OCI-LY7 (cell line): ENCODE measurements around the gene PPP2R3A. TPM values are rescaled to one million over a fixed set of nuclear protein-coding genes. Genes with fewer than 3 reads are reported as not detected.
A peak's percentile ranks its signal among the peaks of the same experiment; 100 is the strongest.

Experiments
- BruUV-seq: library from RNA; stranded (reverse); fragments of 400-500 nt; replicated peaks from 2 replicates; lab custom pipeline; 2021; lab: Mats Ljungman, UMichigan
- CTCF ChIA-PET: fragments of 300-600 bp; sonication (Branson Sonifier 250); formaldehyde crosslinking; loops from one replicate; lab custom pipeline; 2022; ENCODE audit warnings: antibody characterized with exemption; ENCODE audit not compliant: unreplicated experiment; lab: Charles Lee
- POLR2A ChIA-PET: fragments of 300-600 bp; sonication (Branson Sonifier 250); formaldehyde crosslinking; loops from one replicate; lab custom pipeline; 2022; ENCODE audit warnings: antibody characterized with exemption; lab: Charles Lee
- DNase-seq: peaks from one replicate; pipeline ENCODE4 v3.0.0-alpha.2; 2015; ENCODE audit warnings: low spot score
- H2AFZ ChIP-seq: fragments of 200-600 bp; sonication (generic), shearing (Covaris generic); 2 replicates; pipeline ENCODE4 v1.6.1; 2014; ENCODE audit warnings: mild to moderate bottlenecking, antibody characterized with exemption, low read length, moderate library complexity
- H3K27ac ChIP-seq: fragments of 200-600 bp; sonication (generic); 2 replicates; pipeline ENCODE4 v1.5.1; 2014; ENCODE audit warnings: mixed run types, low read depth, mild to moderate bottlenecking, moderate library complexity, low read length, inconsistent platforms; ENCODE audit not compliant: poor library complexity, severe bottlenecking
- H3K36me3 ChIP-seq: fragments of 200-600 bp; sonication (generic); 2 replicates; pipeline ENCODE4 v1.6.1; 2014; ENCODE audit warnings: mild to moderate bottlenecking, antibody characterized with exemption, low read length, moderate library complexity, mixed read lengths; ENCODE audit not compliant: insufficient read depth
- H3K4me1 ChIP-seq: fragments of 200-600 bp; sonication (generic); 2 replicates; pipeline ENCODE4 v1.5.1; 2014; ENCODE audit warnings: mild to moderate bottlenecking, low read length; ENCODE audit not compliant: insufficient read depth, poor library complexity, severe bottlenecking
- H3K4me2 ChIP-seq: fragments of 200-600 bp; sonication (generic); 2 replicates; pipeline ENCODE4 v1.6.1; 2014; ENCODE audit warnings: mild to moderate bottlenecking, low read length
- H3K4me3 ChIP-seq: fragments of 200-600 bp; sonication (generic); 2 replicates; pipeline ENCODE4 v1.5.1; 2014; ENCODE audit warnings: mild to moderate bottlenecking, low read depth, low read length; ENCODE audit not compliant: poor library complexity, severe bottlenecking
- H3K79me2 ChIP-seq: fragments of 200-600 bp; sonication (generic); 2 replicates; pipeline ENCODE4 v1.6.1; 2016; ENCODE audit warnings: low read depth, mild to moderate bottlenecking, low read length, moderate library complexity, mixed read lengths; ENCODE audit not compliant: insufficient read depth
- H3K9me2 ChIP-seq: fragments of 200-600 bp; sonication (generic); 2 replicates; pipeline ENCODE4 v1.6.1; 2016; ENCODE audit warnings: mild to moderate bottlenecking, low read length, mixed read lengths; ENCODE audit not compliant: insufficient read depth
- H3K9me3 ChIP-seq: fragments of 200-600 bp; sonication (generic); 2 replicates; pipeline ENCODE4 v1.6.1; 2014; ENCODE audit warnings: mild to moderate bottlenecking, mixed run types, low read length, mixed read lengths
- H4K20me1 ChIP-seq: fragments of 200-600 bp; sonication (generic); 2 replicates; pipeline ENCODE4 v1.6.1; 2014; ENCODE audit warnings: mild to moderate bottlenecking, antibody characterized with exemption, low read length, moderate library complexity, mixed read lengths; ENCODE audit not compliant: insufficient read depth
- CTCF ChIP-seq: fragments of 200-600 bp; sonication (generic); conservative IDR thresholded peaks from 2 replicates; pipeline ENCODE4 v1.5.1; 2014; ENCODE audit warnings: mild to moderate bottlenecking, antibody characterized with exemption, low read length, moderate library complexity, mixed read lengths
- EZH2phosphoT487 ChIP-seq: fragments of 200-600 bp; sonication (generic); IDR thresholded peaks from 2 replicates; pipeline ENCODE4 v1.6.1; 2018; ENCODE audit warnings: low read depth, borderline replicate concordance, mild to moderate bottlenecking, mixed run types, antibody characterized with exemption, low read length, moderate library complexity, mixed read lengths
- intact Hi-C: fragments of 100-400 bp; cut with micrococcal nuclease; formaldehyde crosslinking; loops from one replicate; pipeline ENCODE4 v1.10.0; 2022; ENCODE audit not compliant: unreplicated experiment
- total RNA-seq, 2 experiments: library from RNA; depleted of rRNA in 1 of 2; stranded (reverse); fragments of >200 nt in 1 of 2; shearing (Covaris generic) in 1 of 2; gene quantifications; 2 replicates each; pipeline ENCODE4 v1.2.3, GENCODE V29; 2014 to 2022

Gene PPP2R3A
- total RNA-seq, 2 experiments from 2014 or later: 0.22 to 0.27 TPM

GRCh38 chr3:136171097-136171542 lies 205.6 kb downstream of the PPP2R3A start:
- H3K4me3 ChIP-seq: no peak overlapping the region
- H3K27ac ChIP-seq: peak overlapping the region; percentile 2
- DNase-seq: no peak
- no peak for TF ChIP-seq CTCF
- no peak for TF ChIP-seq EZH2phosphoT487
- H3K4me2 ChIP-seq: no peak overlapping the region
- POLR2A ChIA-PET: interaction anchor here (0.6 to 1.5 kb wide), 4 partner anchors 12 to 84 kb away, joined by 3 to 6 read pairs (median 4); no protein-coding TSS in a partner anchor
- CTCF ChIA-PET: no interaction called here
- H3K36me3 ChIP-seq: peaks cover 41% of the 10 kb centered on the region
- peaks cover 100% of the 10 kb centered on the region for H3K79me2 ChIP-seq
- H4K20me1 ChIP-seq: peaks cover 45% of the 10 kb centered on the region; the same call in 1 of the 2 replicates
- no peaks in the 10 kb centered on the region for H3K9me2 ChIP-seq
- no peak overlapping the region for H2AFZ ChIP-seq
- intact Hi-C loops: loop anchor here (1.0 kb wide), 1 partner anchor 35 kb away; no protein-coding TSS in a partner anchor
- H3K9me3 ChIP-seq: peaks cover 14% of the 10 kb centered on the region; the same call in 1 of the 2 replicates
- BruUV-seq: no TSS peak
- H3K4me1 ChIP-seq: peaks cover 11% of the 10 kb centered on the region

- TF ChIP-seq CTCF: no peak
- no peak for TF ChIP-seq EZH2phosphoT487
- Histone ChIP-seq H3K36me3 (peaks cover 53% of the 10 kb centered on the region), H3K9me2 (no peaks in the 10 kb centered on the region), H4K20me1 (peaks cover 41% of the 10 kb centered on the region), H3K4me1 (peaks cover 11% of the 10 kb centered on the region), H2AFZ (no peak overlapping the region), H3K4me2 (no peak overlapping the region), H3K27ac (no peak overlapping the region), H3K79me2 (peaks cover 100% of the 10 kb centered on the region), H3K9me3 (peaks cover 16% of the 10 kb centered on the region; the same call in 1 of the 2 replicates), H3K4me3 (no peak overlapping the region)
- DNase-seq: no peak
- ChIA-PET POLR2A (interaction anchor here (0.8 to 1.2 kb wide), 2 partner anchors 22 to 24 kb away, joined by 4 to 6 read pairs; partner anchors contain the start of gene MSL2), CTCF (no interaction called here)
- intact Hi-C loops: no loop called here
- BruUV-seq: no TSS peak
These were observed 208.5 kb downstream of the PPP2R3A start for GRCh38 chr3:136173939-136174490.

GRCh38 chr3:136177876-136178275 lies 212.3 kb downstream of the PPP2R3A start:
- no peak for DNase-seq
- BruUV-seq: no TSS peak
- peaks cover 39% of the 10 kb centered on the region for H4K20me1 ChIP-seq
- H3K4me2 ChIP-seq: no peak overlapping the region
- H3K36me3 ChIP-seq: peaks cover 43% of the 10 kb centered on the region
- H3K4me1 ChIP-seq: peaks cover 27% of the 10 kb centered on the region
- H3K9me3 ChIP-seq: peaks cover 16% of the 10 kb centered on the region; the same call in 1 of the 2 replicates
- TF ChIP-seq CTCF (no peak), EZH2phosphoT487 (no peak)
- CTCF ChIA-PET: no interaction called here
- H3K27ac ChIP-seq: no peak overlapping the region
- H3K79me2 ChIP-seq: peaks cover 99% of the 10 kb centered on the region
- no peak overlapping the region for H2AFZ ChIP-seq
- intact Hi-C loops: no loop called here
- no peaks in the 10 kb centered on the region for H3K9me2 ChIP-seq
- H3K4me3 ChIP-seq: no peak overlapping the region
- POLR2A ChIA-PET: interaction anchor here (0.7 to 1.6 kb wide), 3 partner anchors 10 to 30 kb away, joined by 3 to 4 read pairs (median 4); partner anchors contain the start of gene MSL2
